Ishikawa (cell line): ENCODE results near the gene ADH1A.

ENCODE experiments used
- CEBPB ChIP-seq: IDR thresholded peaks from 2 replicates; pipeline ENCODE4 v1.6.1; 2012
- EGR1 ChIP-seq: IDR thresholded peaks from 2 replicates; pipeline ENCODE4 v1.6.1; 2012
- EP300 ChIP-seq: IDR thresholded peaks from 2 replicates; pipeline ENCODE4 v1.6.1; 2012; ENCODE audit warnings: borderline replicate concordance
- MAX ChIP-seq: IDR thresholded peaks from 2 replicates; pipeline ENCODE4 v1.6.1; 2012
- RAD21 ChIP-seq: IDR thresholded peaks from 2 replicates; pipeline ENCODE4 v1.6.1; 2012; ENCODE audit warnings: low read depth
- REST ChIP-seq: IDR thresholded peaks from 2 replicates; pipeline ENCODE4 v1.6.1; 2012; ENCODE audit warnings: low read depth, mild to moderate bottlenecking
- TAF1 ChIP-seq: IDR thresholded peaks from 2 replicates; pipeline ENCODE4 v1.6.1; 2012; ENCODE audit warnings: low read depth, mild to moderate bottlenecking
- USF1 ChIP-seq: IDR thresholded peaks from 2 replicates; pipeline ENCODE4 v1.6.1; 2012
- YY1 ChIP-seq: IDR thresholded peaks from 2 replicates; pipeline ENCODE4 v1.6.1; 2012; ENCODE audit warnings: low read depth

GRCh38 chr4:99315839-99316238 lies 25.1 kb upstream of the ADH1A start:
- TF ChIP-seq EGR1 (no peak), REST (no peak), EP300 (no peak), YY1 (no peak), CEBPB (no peak), RAD21 (no peak), USF1 (no peak), TAF1 (no peak), MAX (no peak)
